Astrocyte (in vitro differentiated cells and primary cell): ENCODE measurements around the gene DCLRE1A.

Experiments used
- EZH2 ChIP-seq: IDR thresholded peaks from 2 replicates; pipeline ENCODE4 v1.6.1; 2012; ENCODE audit warnings: mild to moderate bottlenecking, low read length, inconsistent platforms; ENCODE audit not compliant: insufficient read depth
- TF ChIP-seq, protein P1 (sequence below): IDR thresholded peaks from 2 replicates; pipeline ENCODE4 v1.5.1; 2011; ENCODE audit warnings: low read depth, mild to moderate bottlenecking, inconsistent platforms, low read length, moderate library complexity; ENCODE audit not compliant: insufficient read depth

DNA sequence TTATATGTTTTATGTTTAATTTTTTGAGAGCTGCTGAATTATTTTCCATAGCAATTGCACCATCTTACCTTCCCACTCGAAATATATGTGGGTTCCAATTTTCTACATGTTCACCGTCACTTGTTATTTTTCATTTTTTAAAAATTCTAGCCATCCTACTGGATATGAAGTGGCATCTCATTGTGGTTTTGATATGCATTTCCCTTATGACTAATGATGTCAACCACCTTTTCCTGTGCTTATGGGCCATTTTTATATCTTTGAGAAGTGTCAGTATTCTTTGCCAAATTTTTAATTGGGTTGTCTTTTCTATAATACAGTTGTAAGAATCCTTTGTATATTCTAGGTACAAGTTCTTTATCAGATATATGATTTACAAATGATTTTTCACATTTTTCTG lies 28.4 kb upstream of the DCLRE1A start:
- TF ChIP-seq, protein P1, sequence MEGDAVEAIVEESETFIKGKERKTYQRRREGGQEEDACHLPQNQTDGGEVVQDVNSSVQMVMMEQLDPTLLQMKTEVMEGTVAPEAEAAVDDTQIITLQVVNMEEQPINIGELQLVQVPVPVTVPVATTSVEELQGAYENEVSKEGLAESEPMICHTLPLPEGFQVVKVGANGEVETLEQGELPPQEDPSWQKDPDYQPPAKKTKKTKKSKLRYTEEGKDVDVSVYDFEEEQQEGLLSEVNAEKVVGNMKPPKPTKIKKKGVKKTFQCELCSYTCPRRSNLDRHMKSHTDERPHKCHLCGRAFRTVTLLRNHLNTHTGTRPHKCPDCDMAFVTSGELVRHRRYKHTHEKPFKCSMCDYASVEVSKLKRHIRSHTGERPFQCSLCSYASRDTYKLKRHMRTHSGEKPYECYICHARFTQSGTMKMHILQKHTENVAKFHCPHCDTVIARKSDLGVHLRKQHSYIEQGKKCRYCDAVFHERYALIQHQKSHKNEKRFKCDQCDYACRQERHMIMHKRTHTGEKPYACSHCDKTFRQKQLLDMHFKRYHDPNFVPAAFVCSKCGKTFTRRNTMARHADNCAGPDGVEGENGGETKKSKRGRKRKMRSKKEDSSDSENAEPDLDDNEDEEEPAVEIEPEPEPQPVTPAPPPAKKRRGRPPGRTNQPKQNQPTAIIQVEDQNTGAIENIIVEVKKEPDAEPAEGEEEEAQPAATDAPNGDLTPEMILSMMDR: no peak
- TF ChIP-seq EZH2: no peak
